HepG2 (cell line): ENCODE data around the gene NUP62. TPM values are rescaled to one million over a fixed set of nuclear protein-coding genes. Genes with fewer than 3 reads are reported as not detected.

ENCODE experiments used
- ARID4A ChIP-seq: sonication (generic); formaldehyde crosslinking; IDR thresholded peaks from 2 replicates; pipeline ENCODE4 v1.5.0; 2020; ENCODE audit warnings: mild to moderate bottlenecking, missing genetic modification reagents, borderline replicate concordance
- BORCS8-MEF2B ChIP-seq: sonication (generic); formaldehyde crosslinking; IDR thresholded peaks from 2 replicates; pipeline ENCODE4 v1.8.0; 2022; ENCODE audit warnings: mild to moderate bottlenecking, missing genetic modification reagents
- DNMT1 ChIP-seq: sonication (generic); formaldehyde crosslinking; IDR thresholded peaks from 2 replicates; pipeline ENCODE4 v1.5.1; 2020; ENCODE audit warnings: mild to moderate bottlenecking, missing genetic modification reagents
- E2F5 ChIP-seq: sonication (generic); formaldehyde crosslinking; conservative IDR thresholded peaks from 2 replicates; pipeline ENCODE4 v1.4.0; 2020; ENCODE audit warnings: missing genetic modification reagents
- FOXA3 ChIP-seq: IDR thresholded peaks from 2 replicates; pipeline ENCODE4 v1.6.1; 2016; ENCODE audit warnings: missing genetic modification reagents, missing compliant biosample characterization
- HNRNPL ChIP-seq: fragments of 200-400 bp; formaldehyde crosslinking; IDR thresholded peaks from 2 replicates; pipeline ENCODE4 v1.6.1; 2017; ENCODE audit warnings: mild to moderate bottlenecking, low read depth, low read length
- ISL2 ChIP-seq: sonication (generic); formaldehyde crosslinking; IDR thresholded peaks from 2 replicates; pipeline ENCODE4 v1.5.0; 2020; ENCODE audit warnings: missing genetic modification reagents
- KDM5B ChIP-seq: sonication (generic); formaldehyde crosslinking; IDR thresholded peaks from 2 replicates; pipeline ENCODE4 v1.4.0; 2020; ENCODE audit warnings: missing genetic modification reagents, mild to moderate bottlenecking, borderline replicate concordance
- MXD3 ChIP-seq: IDR thresholded peaks from 2 replicates; pipeline ENCODE4 v1.6.1; 2016; ENCODE audit warnings: mild to moderate bottlenecking, missing biosample characterization, missing genetic modification reagents
- PAX8 ChIP-seq: sonication (generic); formaldehyde crosslinking; IDR thresholded peaks from 2 replicates; pipeline ENCODE4 v1.8.0; 2022; ENCODE audit warnings: mild to moderate bottlenecking, missing genetic modification reagents, borderline replicate concordance
- TFDP2 ChIP-seq: sonication (generic); formaldehyde crosslinking; IDR thresholded peaks from 2 replicates; pipeline ENCODE4 v1.4.0; 2020; ENCODE audit warnings: missing genetic modification reagents
- ZNF180 ChIP-seq: sonication (generic); formaldehyde crosslinking; IDR thresholded peaks from 2 replicates; pipeline ENCODE4 v1.4.0; 2020; ENCODE audit warnings: low read depth, missing genetic modification reagents, borderline replicate concordance
- ZNF253 ChIP-seq: sonication (generic); formaldehyde crosslinking; IDR thresholded peaks from 2 replicates; pipeline ENCODE4 v1.8.0; 2022; ENCODE audit warnings: mild to moderate bottlenecking, missing genetic modification reagents, borderline replicate concordance
- ZNF343 ChIP-seq: sonication (generic); formaldehyde crosslinking; IDR thresholded peaks from 2 replicates; pipeline ENCODE4 v1.4.0; 2020; ENCODE audit warnings: mild to moderate bottlenecking, missing genetic modification reagents
- ZNF703 ChIP-seq: sonication (generic); formaldehyde crosslinking; IDR thresholded peaks from 2 replicates; pipeline ENCODE4 v1.5.1; 2020; ENCODE audit warnings: missing genetic modification reagents, mild to moderate bottlenecking, moderate library complexity, borderline replicate concordance
- ZNF709 ChIP-seq: sonication (generic); formaldehyde crosslinking; IDR thresholded peaks from 2 replicates; pipeline ENCODE4 v1.5.0; 2020; ENCODE audit warnings: mild to moderate bottlenecking, missing genetic modification reagents
- polyA plus RNA-seq, 8 experiments: library from polyadenylated mRNA; depleted of rRNA in 3 of 8; stranded (reverse) in 7 of 8; unstranded in 1 of 8; fragments of >200 nt; fragmentation: Illumina TruSeq in 4 of 8; extraction: Trizol in 4 of 8; gene quantifications; 2 replicates each; pipeline versions ENCODE4 v1.2.1 to v1.2.3, GENCODE V29; 2011 to 2016; ENCODE audit warnings: low read depth in 4 of 8, missing spikeins in 1 of 8, mixed read lengths in 1 of 8; ENCODE audit not compliant: insufficient read depth in 1 of 8
- total RNA-seq, 5 experiments: library from RNA; depleted of rRNA; stranded (reverse); fragments of >200 nt; fragmentation: Illumina TruSeq; extraction: Trizol; gene quantifications; 2 replicates each; pipeline ENCODE4 v1.2.3, GENCODE V29; 2016; ENCODE audit warnings: low read depth in 1 of 5
- TF ChIP-seq, protein P1 (sequence below): sonication (generic); formaldehyde crosslinking; IDR thresholded peaks from 2 replicates; pipeline ENCODE4 v1.4.0; 2020; ENCODE audit warnings: missing genetic modification reagents
- TF ChIP-seq, protein P2 (sequence below): sonication (generic); formaldehyde crosslinking; IDR thresholded peaks from 2 replicates; pipeline ENCODE4 v1.5.0; 2020; ENCODE audit warnings: missing genetic modification reagents, mild to moderate bottlenecking, borderline replicate concordance

The NUP62 gene
- total and polyA plus RNA-seq, 2 of the 13 experiments (the other 11 are each of a cell fraction or from before 2014, with no cell fraction given): 16.5 to 41.5 TPM

DNA sequence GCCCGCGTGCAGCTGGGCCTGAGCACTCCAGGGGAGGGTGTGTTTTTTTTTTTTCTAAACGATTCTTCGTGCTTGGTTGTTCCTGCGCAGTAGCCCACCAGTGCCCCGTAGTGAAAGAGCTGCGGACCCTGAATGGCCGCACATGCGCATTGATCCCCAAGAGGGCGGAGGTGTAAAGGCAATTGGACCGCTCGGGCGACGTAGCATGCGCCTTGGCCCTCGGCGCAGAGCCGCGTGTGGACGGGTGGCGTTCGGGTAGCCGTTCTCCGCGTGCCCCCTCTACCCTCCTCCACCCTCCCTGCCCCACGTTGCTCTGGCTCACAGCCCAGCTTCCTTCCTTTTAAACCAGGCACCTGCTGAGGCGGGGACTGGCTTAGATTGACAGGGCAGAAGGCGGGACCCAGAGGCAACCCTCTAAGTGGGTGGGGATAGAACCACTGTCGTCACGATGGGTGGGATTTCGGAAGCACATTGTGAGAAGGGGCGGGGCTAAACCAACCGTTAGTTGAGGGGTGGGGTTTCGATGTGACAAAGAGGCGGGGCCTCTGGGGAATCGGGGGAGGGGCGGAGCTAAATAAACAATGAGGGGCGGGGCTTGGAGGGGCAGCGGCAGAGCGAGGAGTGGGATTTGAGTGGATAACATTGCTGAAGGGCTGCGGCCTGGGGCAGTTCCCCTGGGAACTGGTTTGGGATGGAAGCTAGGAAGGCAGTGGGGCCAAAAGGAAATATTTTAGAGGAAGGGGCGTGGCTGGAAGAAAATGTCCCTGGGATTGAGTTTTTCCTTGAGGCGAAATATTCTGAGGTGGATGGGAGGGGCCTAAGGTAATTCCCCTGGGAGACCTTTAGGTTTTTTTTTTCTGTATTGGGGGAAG lies 543 bp upstream of the NUP62 start (continued):
- TF ChIP-seq, protein P1, sequence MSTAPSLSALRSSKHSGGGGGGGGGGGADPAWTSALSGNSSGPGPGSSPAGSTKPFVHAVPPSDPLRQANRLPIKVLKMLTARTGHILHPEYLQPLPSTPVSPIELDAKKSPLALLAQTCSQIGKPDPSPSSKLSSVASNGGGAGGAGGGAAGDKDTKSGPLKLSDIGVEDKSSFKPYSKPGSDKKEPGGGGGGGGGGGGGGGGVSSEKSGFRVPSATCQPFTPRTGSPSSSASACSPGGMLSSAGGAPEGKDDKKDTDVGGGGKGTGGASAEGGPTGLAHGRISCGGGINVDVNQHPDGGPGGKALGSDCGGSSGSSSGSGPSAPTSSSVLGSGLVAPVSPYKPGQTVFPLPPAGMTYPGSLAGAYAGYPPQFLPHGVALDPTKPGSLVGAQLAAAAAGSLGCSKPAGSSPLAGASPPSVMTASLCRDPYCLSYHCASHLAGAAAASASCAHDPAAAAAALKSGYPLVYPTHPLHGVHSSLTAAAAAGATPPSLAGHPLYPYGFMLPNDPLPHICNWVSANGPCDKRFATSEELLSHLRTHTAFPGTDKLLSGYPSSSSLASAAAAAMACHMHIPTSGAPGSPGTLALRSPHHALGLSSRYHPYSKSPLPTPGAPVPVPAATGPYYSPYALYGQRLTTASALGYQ: no peak
- TF ChIP-seq MXD3 (CRISPR knock-in tag) (peak; percentile 92), ZNF709 (CRISPR knock-in tag) (peak; percentile 60), ZNF180 (no peak), TFDP2 (CRISPR knock-in tag) (peak; percentile 68), DNMT1 (CRISPR knock-in tag) (no peak; the same call in none of the 2 replicates), HNRNPL (peak; percentile 60; the same call in 1 of the 2 replicates), E2F5 (peak; percentile 58; the same call in 1 of the 2 replicates), ZNF253 (CRISPR knock-in tag) (peak; percentile 93), ARID4A (CRISPR knock-in tag) (peak; percentile 85), KDM5B (peak; percentile 87; the same call in 1 of the 2 replicates), BORCS8-MEF2B (CRISPR knock-in tag) (peak; percentile 85; the same call in 1 of the 2 replicates), FOXA3 (CRISPR knock-in tag) (no peak), ZNF343 (CRISPR knock-in tag) (no peak; the same call in 1 of the 2 replicates), ISL2 (CRISPR knock-in tag) (peak; percentile 26; the same call in 1 of the 2 replicates), PAX8 (CRISPR knock-in tag) (no peak), ZNF703 (peak; percentile 18; the same call in 1 of the 2 replicates)
- TF ChIP-seq, protein P2, sequence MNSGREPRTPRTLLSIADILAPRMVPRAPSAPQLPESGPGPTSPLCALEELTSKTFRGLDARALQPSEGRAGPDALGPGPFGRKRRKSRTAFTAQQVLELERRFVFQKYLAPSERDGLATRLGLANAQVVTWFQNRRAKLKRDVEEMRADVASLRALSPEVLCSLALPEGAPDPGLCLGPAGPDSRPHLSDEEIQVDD (CRISPR knock-in tag): no peak; the same call in 1 of the 2 replicates
